Liver (tissue), 3 donors: ENCODE measurements around the gene OR1J2.
A peak's percentile ranks its signal among the peaks of the same experiment; 100 is the strongest.

Experiments used
- CTCF ChIP-seq: fragments of 150-350 bp; IDR thresholded peaks from 2 replicates; pipeline ENCODE4 v1.5.1; 2017; ENCODE audit warnings: improper control_type of control experiment, low read depth, low read length; ENCODE audit not compliant: missing input control
- EGR1 ChIP-seq, 2 donors: IDR thresholded peaks; 2 replicates each; pipeline ENCODE4 v1.6.1; 2016 to 2018; ENCODE audit warnings: antibody characterized with exemption in 2 of 2, low read depth in 2 of 2
- FOXA1 ChIP-seq: IDR thresholded peaks from 2 replicates; pipeline ENCODE4 v1.6.1; 2016; ENCODE audit warnings: antibody characterized with exemption
- GABPA ChIP-seq, 2 donors: IDR thresholded peaks in 1 of 2; conservative IDR thresholded peaks in 1 of 2; 2 replicates each; pipeline ENCODE4 v1.6.1; 2016; ENCODE audit warnings: antibody characterized with exemption in 2 of 2, mild to moderate bottlenecking in 1 of 2, moderate library complexity in 1 of 2
- HNF4G ChIP-seq: IDR thresholded peaks from 2 replicates; pipeline ENCODE4 v1.6.1; 2016; ENCODE audit warnings: antibody characterized with exemption
- JUND ChIP-seq, 2 donors: IDR thresholded peaks; 2 replicates each; pipeline ENCODE4 v1.6.1; 2016; ENCODE audit warnings: antibody characterized with exemption in 2 of 2
- RAD21 ChIP-seq, 2 donors: IDR thresholded peaks; 2 replicates each; pipeline ENCODE4 v1.6.1; 2016; ENCODE audit warnings: antibody characterized with exemption in 2 of 2, mild to moderate bottlenecking in 2 of 2
- SP1 ChIP-seq: IDR thresholded peaks from 2 replicates; pipeline ENCODE4 v1.6.1; 2018; ENCODE audit warnings: antibody characterized with exemption, mild to moderate bottlenecking
- TAF1 ChIP-seq: conservative IDR thresholded peaks from 2 replicates; pipeline ENCODE4 v1.6.1; 2016; ENCODE audit warnings: antibody characterized with exemption, mild to moderate bottlenecking
- YY1 ChIP-seq: IDR thresholded peaks from 2 replicates; pipeline ENCODE4 v1.6.1; 2016; ENCODE audit warnings: antibody characterized with exemption, mild to moderate bottlenecking
- TF ChIP-seq, protein P1 (sequence below): IDR thresholded peaks from 2 replicates; pipeline ENCODE4 v1.6.1; 2016; ENCODE audit warnings: antibody characterized with exemption
- TF ChIP-seq, protein P2 (sequence below): IDR thresholded peaks from 2 replicates; pipeline ENCODE4 v1.6.1; 2016; ENCODE audit warnings: antibody characterized with exemption, mild to moderate bottlenecking
- TF ChIP-seq, protein P3 (sequence below): IDR thresholded peaks from 2 replicates; pipeline ENCODE4 v1.6.1; 2016; ENCODE audit warnings: antibody characterized with exemption
- donor health status: healthy.
- donor health status: healthy.

GRCh38 chr9:122464633-122465567 lies 45.7 kb upstream of the OR1J2 start:
- TF ChIP-seq, protein P1, sequence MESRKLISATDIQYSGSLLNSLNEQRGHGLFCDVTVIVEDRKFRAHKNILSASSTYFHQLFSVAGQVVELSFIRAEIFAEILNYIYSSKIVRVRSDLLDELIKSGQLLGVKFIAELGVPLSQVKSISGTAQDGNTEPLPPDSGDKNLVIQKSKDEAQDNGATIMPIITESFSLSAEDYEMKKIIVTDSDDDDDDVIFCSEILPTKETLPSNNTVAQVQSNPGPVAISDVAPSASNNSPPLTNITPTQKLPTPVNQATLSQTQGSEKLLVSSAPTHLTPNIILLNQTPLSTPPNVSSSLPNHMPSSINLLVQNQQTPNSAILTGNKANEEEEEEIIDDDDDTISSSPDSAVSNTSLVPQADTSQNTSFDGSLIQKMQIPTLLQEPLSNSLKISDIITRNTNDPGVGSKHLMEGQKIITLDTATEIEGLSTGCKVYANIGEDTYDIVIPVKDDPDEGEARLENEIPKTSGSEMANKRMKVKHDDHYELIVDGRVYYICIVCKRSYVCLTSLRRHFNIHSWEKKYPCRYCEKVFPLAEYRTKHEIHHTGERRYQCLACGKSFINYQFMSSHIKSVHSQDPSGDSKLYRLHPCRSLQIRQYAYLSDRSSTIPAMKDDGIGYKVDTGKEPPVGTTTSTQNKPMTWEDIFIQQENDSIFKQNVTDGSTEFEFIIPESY, result no peak
- peak; percentile 89 for TF ChIP-seq CTCF
- TF ChIP-seq GABPA (IDR thresholded peaks at IDR 0.05 in 1 of 2, conservative IDR thresholded peaks at IDR 0.05 in 1 of 2), result peak in 1 of 2 donors; percentile 27
- no peak for TF ChIP-seq HNF4G
- TF ChIP-seq SP1, result no peak
- TF ChIP-seq, protein P2, sequence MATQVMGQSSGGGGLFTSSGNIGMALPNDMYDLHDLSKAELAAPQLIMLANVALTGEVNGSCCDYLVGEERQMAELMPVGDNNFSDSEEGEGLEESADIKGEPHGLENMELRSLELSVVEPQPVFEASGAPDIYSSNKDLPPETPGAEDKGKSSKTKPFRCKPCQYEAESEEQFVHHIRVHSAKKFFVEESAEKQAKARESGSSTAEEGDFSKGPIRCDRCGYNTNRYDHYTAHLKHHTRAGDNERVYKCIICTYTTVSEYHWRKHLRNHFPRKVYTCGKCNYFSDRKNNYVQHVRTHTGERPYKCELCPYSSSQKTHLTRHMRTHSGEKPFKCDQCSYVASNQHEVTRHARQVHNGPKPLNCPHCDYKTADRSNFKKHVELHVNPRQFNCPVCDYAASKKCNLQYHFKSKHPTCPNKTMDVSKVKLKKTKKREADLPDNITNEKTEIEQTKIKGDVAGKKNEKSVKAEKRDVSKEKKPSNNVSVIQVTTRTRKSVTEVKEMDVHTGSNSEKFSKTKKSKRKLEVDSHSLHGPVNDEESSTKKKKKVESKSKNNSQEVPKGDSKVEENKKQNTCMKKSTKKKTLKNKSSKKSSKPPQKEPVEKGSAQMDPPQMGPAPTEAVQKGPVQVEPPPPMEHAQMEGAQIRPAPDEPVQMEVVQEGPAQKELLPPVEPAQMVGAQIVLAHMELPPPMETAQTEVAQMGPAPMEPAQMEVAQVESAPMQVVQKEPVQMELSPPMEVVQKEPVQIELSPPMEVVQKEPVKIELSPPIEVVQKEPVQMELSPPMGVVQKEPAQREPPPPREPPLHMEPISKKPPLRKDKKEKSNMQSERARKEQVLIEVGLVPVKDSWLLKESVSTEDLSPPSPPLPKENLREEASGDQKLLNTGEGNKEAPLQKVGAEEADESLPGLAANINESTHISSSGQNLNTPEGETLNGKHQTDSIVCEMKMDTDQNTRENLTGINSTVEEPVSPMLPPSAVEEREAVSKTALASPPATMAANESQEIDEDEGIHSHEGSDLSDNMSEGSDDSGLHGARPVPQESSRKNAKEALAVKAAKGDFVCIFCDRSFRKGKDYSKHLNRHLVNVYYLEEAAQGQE, result peak; percentile 18
- peak; percentile 94 to 95 for TF ChIP-seq RAD21 (IDR thresholded peaks at IDR 0.05)
- TF ChIP-seq TAF1, result no peak
- no peak for TF ChIP-seq EGR1 (IDR thresholded peaks at IDR 0.05; ENCODE audit: low read depth in 2 of 2)
- TF ChIP-seq YY1, result peak; percentile 32
- no peak for TF ChIP-seq FOXA1
- peak; percentile 51 to 72 for TF ChIP-seq JUND (IDR thresholded peaks at IDR 0.05)
- TF ChIP-seq, protein P3, sequence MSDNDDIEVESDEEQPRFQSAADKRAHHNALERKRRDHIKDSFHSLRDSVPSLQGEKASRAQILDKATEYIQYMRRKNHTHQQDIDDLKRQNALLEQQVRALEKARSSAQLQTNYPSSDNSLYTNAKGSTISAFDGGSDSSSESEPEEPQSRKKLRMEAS, result no peak
